Measurements from ENCODE around the gene MAP3K8.

DNA sequence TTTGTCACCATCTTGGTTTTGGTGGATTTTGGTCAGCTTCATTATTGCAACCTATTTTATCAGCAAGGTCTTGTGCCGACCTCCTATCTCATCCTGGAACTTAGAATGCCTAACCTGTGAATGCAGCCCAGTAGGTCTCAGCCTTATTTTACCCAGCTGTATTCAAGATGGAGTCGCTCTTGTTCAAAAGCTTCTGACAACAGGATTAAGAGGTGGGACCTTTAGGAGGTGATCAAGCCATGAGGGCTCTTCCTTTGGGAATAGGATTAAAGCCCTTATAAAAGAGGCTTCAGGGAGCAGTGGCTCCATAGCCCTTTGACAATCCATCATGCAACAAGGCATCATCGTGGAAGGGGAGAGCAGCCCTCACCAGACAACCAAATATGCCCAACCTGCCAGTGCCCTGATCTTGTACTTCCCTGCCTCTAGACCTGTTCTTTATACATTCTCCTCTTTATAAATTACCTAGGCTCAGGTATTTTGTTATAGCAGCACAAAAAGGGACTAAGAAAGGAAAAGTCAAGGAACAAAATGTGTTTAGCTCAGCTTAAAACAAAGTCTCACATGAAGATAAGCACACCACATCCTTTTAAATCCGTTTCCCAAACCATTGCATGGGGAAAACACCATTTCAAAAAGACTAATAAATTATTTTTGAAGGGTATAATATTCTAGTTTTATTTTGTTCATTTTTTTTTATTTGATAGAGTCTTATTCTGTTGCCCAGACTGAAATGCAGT lies 8.5 kb upstream of the MAP3K8 start:
- no peak for TF ChIP-seq POLR2A (IDR thresholded peaks at IDR 0.05; ENCODE audit: low read depth, low read length)
- no peak for TF ChIP-seq POLR2AphosphoS5 (IDR thresholded peaks at IDR 0.05; ENCODE audit: low read depth, low read length)
- no peak for TF ChIP-seq TAF1 (IDR thresholded peaks at IDR 0.05; ENCODE audit: low read depth, low read length)
- no peak for TF ChIP-seq SPI1 (IDR thresholded peaks at IDR 0.05; ENCODE audit: low read depth, low read length)
- no peak for TF ChIP-seq POU2F2 (IDR thresholded peaks at IDR 0.05; ENCODE audit: low read depth, low read length)

Data from GM12891 (cell line).